GM19397 (cell line): ENCODE results near the gene CCL24.
"Not testable (repeated sequence)": the region's sequence is repeated elsewhere in the genome, so short reads cannot be mapped to it uniquely, and the experiment has no call there.

Experiments
- ATAC-seq: cut with Tn5 transposase; IDR thresholded peaks from one replicate; pipeline ENCODE4 v1.9.1; 2021; ENCODE audit warnings: mild to moderate bottlenecking, moderate library complexity; ENCODE audit not compliant: unreplicated experiment

The CCL24 gene

DNA sequence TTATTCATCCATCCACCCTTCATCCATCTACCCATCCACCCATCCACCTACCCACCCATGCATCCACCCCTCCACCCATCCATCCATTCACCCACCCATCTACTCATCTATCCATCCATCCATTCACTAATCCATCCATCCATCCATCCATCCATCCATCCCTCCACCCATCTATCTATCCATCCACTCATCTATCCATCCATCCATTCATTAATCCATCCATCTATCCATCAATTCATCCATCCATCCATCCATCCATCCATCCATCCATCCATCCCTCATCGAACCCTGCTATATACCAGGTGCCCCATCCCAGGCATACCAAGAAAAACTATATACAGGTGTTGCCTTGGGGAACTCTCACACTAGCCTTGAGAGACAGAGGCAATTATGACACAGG, 7.1 kb upstream of the CCL24 start:
- no peak for ATAC-seq

DNA sequence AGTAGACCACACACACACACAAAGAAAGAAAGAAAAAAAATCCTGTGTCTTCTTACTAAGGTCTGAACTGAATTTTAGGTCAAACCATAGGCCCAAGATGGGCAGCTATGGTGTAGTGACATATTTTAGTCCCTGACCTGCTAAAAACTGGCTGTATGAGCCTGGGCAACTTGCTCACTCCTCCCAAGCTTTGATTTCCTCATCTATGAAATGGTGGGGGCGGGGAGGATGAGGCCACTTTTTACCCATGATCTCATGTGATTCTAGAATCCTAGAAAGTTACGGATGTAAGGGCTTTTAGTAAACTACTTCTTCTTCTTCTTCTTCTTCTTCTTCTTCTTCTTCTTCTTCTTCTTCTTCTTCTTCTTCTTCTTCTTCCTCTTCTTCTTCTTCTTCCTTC, 6.1 kb upstream of the CCL24 start:
- no peak for ATAC-seq

DNA sequence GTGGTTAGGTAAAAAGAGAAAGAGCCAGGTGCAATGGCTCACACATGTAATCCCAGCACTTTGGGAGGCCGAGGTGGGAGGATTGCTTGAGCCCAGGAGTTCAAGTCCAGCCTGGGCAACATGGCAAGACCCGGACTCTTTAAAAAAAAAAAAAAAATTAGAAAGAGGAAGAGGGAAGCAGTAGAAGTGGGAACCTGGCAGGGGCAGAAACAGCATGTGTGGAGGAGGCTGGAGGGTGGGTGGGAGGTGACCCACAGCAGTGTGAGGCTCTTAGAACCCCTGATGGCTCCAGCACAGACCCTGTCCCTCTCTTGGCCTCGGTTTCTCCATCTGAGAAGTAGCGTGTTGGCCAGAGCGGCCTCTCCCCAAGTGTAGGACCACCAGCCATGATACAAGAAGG, 4.9 kb upstream of the CCL24 start:
- ATAC-seq, result no peak

DNA sequence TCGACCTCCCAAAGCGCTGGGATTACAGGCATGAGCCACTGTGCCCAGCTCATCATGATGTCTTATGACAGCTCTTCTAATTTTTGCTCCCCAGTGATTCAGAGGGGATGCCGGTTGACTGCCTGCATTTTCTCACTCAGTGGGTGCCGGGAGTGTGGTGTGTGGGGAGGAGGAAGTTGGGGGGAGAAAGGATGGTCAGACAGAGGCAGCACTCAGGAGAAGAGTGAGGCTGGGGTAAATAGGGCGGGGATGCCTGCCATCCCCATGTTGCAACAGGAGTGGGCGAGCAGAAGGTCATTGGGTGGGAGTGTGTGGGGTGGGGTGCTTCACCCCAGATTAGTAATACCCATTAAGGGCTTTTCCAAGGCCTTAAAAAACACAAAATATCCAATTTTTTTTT, 3.5 kb upstream of the CCL24 start:
- no peak for ATAC-seq

DNA sequence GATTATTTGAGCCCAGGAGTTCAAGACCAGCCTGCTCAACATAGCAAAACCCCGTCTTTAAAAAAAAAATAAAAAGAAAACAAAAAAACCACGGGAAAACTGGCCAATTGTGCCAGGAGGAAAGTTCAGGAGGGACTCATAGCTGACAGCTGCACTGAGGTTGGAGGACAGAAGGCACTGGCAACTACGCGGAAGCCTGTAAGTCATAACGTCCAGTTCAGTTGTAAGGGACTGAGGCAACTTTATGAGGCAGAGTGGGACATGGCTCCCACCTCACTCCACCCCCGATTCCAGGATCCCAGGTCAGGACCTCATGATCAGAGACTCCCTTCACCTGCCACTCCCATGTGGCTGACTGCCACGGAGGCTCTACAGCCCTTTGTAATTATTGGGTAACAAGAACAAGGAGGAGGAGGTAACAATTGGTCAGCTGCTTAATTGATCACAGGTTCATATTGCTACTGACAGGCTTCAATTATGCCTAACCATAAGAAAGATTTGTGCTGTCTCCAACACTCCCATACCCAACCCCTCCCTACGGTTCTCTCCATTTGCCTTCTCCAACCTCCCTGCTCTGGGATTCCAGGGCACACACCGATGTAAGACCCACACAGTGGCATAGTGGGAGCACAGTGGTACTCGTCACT, 1.9 kb upstream of the CCL24 start:
- ATAC-seq, result no peak

DNA sequence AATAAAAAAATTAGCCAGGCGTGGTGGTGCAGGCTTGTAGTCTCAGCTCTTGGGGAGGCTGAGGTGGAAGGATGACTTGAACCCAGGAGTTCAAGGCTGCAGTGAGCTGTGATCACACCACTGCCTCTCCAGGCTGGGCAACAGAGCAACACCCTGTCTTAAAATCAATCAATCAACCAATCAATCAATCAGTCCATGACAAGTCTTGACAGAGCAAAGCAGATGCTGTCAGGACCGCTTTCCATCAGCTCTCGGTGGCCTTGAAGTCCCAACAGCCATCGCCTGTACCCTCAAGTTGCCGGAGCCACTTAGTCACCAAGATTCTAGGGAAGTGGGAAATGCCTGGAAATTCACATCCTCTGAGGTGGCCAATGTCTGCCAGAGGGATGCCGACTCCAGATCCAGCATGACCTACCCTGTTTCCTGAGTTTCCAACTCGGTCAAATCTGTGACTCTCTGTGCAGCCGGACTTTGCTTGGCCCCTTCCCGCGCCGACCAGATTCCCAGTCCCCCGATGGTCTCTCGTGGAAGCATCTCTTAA, 871 bp upstream of the CCL24 start:
- ATAC-seq, result no peak

DNA sequence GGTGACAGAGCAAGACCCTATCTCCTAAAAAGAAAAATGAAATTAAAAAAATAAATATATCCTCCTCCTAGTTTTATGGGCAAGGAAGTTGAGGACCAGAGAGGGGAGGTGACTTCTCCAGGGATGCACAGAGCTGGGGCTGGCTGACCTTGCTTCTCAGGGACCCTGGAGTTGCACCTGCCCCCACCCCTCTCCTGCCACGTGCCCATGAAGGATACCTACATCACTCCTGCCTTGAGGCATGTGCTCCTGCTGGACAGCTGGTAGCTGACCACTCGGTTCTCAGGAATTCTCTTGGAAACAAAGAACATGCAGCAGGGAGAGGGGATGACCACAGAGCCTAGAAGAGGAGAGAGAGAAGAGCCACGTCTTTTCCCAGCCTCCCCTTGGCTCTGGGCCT, 522 bp downstream of the CCL24 start:
- ATAC-seq, result no peak

DNA sequence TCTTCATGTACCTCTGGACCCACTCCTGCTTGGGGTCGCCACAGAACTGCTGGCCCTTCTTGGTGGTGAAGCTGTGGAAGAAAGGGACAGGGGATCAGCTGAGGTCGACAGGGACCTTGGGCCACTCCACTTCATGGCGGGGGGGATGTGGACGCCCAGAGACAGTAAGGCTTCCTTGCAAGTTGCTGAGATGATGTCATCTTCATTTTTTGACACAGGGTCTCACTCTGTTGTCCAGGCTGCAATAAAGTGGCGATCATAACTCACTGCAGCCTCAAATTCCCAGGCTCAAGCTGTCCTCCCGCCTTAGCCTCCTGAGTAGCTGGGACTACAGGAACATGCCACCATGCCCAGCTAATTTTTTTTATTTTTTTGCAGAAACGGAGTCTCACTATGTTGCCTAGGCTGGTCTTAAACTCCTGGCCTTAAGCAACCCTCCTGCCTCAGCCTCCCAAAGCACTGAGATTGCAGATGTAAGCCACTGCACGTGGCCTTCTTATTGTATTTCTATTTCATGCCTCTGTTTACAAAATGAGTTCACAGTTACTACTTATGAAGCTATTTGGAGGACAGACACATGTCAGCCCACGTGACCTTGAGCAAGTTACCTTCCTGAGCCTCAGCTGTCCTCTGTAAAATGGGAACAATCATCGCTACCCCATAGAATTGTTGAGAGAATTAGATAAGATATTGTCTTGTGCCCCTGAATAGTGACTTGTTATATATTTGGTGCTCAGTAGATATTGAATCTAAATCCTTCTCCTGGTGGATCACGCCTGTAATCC, 1.5 kb downstream of the CCL24 start:
- ATAC-seq, result no peak

DNA sequence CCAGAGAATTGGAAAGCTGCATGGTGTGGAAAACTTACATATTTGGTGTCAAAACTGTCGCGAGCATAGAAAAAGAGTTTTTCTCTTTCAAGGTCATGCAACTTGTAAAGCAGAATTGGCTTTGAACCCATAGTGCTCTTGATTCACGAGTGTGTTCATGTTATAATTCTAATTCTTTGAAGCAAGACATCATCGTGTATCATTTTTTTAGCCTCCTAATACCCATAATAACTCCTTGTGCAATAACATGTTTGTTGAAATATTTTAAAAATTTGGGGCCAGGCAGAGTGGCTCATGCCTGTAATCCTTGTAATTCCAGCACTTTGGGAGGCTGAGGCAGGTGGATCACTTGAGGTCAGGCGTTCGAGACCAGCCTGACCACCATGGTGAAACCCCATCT, 4.2 kb downstream of the CCL24 start:
- ATAC-seq, result no peak

DNA sequence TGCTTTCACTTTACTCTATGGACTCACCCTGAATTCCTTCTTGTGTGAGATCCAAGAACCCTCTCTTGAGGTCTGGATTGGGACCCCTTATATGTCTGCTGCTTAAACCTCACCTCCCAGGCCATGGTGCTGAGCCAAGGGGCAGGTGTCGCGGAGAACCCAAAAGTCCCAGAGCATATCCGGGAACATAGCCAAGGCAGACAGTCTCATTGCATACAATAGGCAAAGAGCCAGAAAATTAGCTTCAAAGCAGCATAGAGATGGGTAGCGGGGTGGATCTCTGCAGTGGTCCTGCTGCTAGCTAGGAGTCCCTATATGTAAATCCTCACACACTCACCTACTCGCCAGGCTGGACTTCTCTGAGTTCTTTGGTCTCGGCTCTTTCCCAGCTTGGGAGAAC, 5.5 kb downstream of the CCL24 start:
- ATAC-seq, result no peak

DNA sequence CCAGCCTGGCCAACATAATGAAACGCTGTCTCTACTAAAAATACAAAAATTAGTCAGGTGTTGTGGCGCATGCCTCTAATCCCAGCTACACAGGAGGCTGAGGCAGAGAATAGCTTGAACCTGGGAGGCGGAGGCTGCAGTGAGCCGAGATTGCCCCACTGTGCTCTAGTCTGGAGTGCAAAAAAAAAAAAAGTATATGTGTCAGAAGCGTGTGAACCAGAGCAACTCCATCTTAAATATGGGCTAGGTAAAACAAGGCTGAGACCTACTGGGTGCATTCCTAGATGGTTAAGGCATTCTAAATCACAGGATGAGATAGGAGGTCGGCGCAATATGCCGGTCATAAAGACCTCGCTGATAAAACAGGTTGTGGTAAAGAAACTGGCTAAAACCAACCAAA, 6.2 kb downstream of the CCL24 start:
- ATAC-seq, result no peak

DNA sequence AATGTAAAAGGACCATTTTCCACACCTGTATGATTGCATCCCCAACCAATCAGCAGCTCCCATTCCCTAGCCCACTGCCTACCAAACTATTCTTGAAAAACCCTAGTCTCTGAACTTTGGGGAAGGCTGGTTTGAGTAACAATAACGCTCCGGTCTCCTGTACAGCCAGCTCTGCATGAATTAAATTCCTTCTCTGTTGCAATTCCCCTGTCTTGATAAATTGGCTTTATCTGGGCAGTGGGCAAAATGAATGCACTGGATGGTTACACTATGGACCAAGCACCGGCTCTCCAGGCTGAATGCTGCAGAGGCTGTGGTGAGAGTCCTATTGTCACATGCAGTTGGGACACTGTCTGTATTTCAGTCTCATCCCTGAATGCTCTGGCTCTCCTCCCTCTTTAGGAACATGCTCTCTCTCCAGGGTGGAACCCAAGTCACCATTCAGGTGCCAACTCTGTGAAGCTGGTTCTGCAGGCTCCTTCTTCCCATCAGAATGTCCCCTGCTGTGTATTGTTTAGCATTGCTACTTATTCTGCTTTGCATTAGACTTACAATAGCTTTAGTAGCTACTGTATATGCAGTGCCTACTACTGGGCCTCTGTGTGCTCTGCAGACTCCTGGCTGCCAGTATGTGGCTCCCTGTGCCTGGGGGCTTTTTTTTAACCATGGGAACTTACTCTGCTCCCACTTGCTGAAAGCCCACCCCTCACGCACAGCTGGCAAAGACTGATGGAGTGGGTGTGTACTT, 6.9 kb downstream of the CCL24 start:
- ATAC-seq, result no peak

DNA sequence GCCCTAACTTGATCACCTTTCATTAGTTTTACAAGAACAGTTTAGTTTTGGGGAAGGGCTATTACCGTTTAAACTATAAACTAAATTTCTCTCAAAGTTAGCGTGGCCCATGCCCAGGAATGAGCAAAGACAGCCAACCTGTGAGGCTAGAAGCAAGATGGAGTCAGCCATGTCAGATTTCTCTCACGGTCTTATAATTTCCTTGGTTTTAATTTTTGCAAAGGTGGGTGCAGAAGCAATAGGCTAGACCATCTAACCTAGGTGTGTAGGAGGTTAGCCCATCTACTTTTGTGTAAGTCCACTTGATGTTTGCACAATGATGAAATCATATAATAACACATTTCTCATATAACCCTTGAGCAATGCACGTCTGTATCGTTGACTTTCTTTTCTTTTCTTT, 8.9 kb downstream of the CCL24 start:
- ATAC-seq, result no peak

DNA sequence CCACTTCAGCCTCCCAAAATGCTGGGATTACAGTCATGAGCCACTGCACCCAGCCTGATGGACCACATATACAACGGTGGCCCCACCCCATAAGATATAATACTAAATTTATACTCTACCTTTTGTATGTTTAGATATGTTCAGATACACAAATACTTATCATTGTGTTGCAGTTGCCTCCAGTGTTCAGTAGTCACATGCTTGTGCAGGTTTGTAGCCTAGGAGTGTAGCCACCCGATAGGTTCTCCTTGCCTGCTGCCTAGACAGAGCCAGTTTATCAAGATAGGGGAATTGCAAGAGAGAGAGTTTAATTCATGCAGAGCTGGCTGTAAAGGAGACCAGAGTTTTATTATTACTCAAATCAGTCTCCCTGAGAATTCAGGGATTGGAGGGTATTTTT, 9.6 kb downstream of the CCL24 start:
- ATAC-seq, result no peak

DNA sequence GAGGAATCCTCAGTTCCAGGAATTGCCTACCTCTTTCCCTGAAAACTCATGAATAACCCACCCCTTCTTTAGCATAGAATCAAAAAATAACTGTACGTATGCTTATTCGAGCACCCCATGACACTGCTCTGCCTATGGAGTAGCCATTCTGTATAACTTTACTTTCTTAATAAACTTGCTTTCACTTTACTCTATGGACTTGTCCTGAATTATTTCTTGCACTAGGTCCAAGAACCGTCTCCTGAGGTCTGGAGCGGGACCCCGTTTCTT, 11.1 kb downstream of the CCL24 start:
- ATAC-seq, result no peak

DNA sequence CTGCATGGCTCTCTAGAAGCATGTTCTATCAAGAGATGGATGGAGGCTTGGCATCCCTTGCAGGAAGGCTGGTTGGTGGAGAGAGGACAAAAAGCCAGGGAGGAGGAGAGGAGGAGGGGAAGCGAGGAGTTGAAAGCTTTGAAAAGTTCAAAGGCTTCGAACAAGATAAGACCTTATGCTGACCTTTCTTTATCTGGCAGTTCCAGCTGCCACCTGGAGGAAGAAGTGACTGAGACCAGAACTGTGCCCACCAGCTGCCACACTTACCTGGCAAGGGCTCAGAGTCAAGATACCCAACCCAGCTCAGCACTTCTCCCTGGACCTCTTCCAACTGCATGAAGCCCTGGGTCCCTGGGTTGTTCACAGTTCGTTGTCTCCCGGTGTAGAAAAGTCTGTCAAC, 14.8 kb downstream of the CCL24 start:
- no peak for ATAC-seq

DNA sequence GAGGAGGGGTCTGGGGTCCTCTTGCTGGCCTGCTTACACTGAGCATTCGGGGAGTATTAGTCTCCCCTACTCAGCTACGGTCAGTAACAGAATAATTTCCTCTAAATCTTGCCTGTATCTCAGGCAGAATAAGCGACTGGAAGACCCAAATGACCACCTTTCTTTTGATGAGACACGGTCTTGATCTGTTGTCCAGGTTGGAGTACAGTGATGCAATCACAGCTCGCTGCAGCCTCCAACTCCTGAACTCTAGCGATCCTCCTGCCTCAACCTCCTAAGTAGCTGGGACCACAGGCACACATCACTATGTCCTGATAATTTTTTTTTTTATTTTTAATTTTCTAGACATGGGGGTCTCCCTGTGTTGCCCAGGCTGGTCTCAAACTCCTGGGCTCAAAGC, 17.2 kb downstream of the CCL24 start:
- ATAC-seq, result no peak

DNA sequence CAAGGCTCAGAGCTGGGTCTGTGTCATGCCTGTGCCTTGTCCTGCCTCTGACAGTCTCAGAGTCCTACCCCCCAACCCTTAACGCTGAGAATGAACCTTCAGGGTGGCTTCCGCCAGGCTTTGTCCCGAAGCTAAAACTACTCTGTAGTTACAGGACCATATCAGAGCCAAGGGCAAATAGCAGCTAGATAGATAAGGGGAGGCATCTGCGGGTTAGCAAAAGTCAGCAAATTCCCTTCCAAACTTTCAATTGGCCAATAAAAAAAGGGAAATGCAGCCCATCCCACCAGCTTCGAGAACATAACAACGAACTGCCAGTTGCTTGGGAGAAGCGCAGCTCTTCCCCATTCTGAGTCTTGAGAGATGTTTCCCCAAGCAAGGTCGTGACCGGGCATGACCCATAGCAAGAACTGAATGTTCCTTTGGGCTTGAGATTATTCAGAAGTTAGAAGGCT, 17.7 kb downstream of the CCL24 start:
- no peak for ATAC-seq

DNA sequence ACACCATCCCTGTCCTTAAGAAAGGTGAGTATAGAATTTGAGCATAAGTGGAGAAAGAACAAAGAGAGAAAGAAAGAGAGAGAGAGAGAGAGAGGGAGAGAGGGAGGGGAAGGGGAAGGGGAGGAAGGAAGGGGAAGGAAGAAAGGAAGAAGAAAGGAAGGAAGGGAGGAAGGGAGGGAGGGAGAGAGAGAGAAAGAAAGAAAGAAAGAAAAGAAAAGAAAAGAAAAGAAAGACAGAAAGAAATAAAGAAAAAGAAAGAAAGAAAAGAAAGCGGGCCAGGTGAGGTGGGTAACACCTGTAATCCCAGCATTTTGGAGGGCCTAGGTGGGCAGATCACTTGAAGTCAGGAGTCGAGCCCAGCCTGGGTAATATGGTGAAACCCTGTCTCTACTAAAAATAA, 19.9 kb downstream of the CCL24 start:
- no peak for ATAC-seq

DNA sequence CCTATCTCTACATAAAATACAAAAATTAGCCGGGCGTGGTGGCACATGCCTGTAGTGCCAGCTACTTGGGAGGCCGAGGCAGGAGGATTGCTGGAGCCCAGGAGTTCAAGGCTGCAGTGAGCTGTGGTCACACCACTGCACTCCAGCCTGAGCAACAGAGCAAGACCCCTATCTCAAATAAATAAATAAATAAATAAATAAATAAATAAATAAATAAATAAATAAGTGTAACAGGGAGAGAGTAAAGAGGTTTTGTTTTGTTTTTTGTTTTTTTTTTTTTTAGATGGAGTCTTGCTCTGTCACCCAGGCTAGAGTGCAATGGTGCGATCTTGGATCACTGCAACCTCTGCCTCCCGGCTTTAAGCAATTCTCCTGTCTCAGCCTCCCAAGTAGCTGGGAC, 21.0 kb downstream of the CCL24 start:
- ATAC-seq, result not testable (repeated sequence)

DNA sequence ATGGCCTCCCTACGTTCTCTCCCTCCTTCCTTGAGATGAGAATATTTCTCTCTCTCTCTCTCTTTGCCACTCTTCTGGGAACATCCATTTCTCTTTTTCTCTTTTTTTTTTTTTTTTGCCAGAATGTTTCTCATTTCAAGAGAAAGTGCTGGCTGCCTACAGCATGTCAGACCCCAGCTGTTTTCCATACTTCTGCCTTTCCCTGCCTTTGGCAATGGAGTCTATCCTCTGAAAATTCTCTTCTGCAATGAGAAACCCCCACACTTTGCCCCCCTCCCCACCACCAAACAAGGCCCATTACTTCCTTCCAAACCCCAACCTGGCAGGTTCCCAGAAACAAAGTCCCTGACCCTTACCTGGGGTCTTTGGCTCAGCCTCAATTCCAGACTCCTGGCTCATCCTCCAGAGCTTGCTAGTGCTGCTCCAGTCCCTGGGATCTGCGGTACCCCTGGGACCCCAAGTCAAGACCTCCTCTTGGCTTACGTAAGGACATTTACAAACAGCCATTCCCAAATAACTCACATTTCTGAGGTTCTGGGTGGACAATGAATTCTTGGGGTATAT, 24.2 kb downstream of the CCL24 start:
- no peak for ATAC-seq
